ENCODE measurements around the gene DGLUCY. TPM values are rescaled to one million over a fixed set of nuclear protein-coding genes. Genes with fewer than 3 reads are reported as not detected.

Gene DGLUCY
- total and polyA plus RNA-seq, 2 of the 8 experiments (the other 6 are each of a cell fraction or from before 2014, with no cell fraction given) = 24.9 to 31.8 TPM

DNA sequence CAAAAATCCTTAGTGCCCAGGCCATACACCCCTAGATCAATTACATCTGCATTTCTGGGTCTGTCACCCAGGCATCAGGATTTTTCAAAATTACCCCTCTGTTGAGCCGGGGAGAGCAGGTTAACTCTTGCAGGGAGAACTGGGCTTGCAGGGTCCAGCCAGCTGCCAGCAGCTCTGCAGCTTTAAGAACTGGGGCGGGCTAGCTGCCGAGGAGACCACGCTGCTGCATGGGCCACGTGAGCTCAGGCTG, at the start of gene DGLUCY (continued):
- TF ChIP-seq RBBP5 (IDR thresholded peaks at IDR 0.05; ENCODE audit: borderline replicate concordance, low read depth, low read length) (no peak), USF2 (IDR thresholded peaks at IDR 0.05; ENCODE audit: low read length) (peak; percentile 79; the same call in 1 of the 2 replicates), POLR2AphosphoS5 (IDR thresholded peaks at IDR 0.05; ENCODE audit: low read depth, low read length) (peak; percentile 80), MAFK (IDR thresholded peaks at IDR 0.05; ENCODE audit: low read depth, low read length) (no peak), SIRT6 (IDR thresholded peaks at IDR 0.05; ENCODE audit: low read length) (no peak), RNF2 (IDR thresholded peaks at IDR 0.05; ENCODE audit: borderline replicate concordance, low read depth, low read length, missing control alignments, poor library complexity, severe bottlenecking) (no peak), SIN3A (conservative IDR thresholded peaks at IDR 0.05 in 1 of 2, IDR thresholded peaks at IDR 0.05 in 1 of 2; ENCODE audit: low read depth in 1 of 2, low read length in 2 of 2) (no peak), SP2 (IDR thresholded peaks at IDR 0.05; ENCODE audit: low read length) (no peak), CTBP2 (IDR thresholded peaks at IDR 0.05; ENCODE audit: borderline replicate concordance, insufficient read depth, insufficient read length, low read length) (no peak), PHF8 (conservative IDR thresholded peaks at IDR 0.05; ENCODE audit: low read depth, low read length) (no peak), JUND (IDR thresholded peaks at IDR 0.05; ENCODE audit: low read length) (no peak), RFX5 (IDR thresholded peaks at IDR 0.05; ENCODE audit: borderline replicate concordance, low read depth, low read length) (no peak), POLR2A (IDR thresholded peaks at IDR 0.05; ENCODE audit: control extremely low read depth in 1 of 2, low read depth in 2 of 2, low read length in 2 of 2) (no peak), CTCF (IDR thresholded peaks at IDR 0.05; ENCODE audit: control extremely low read depth in 1 of 3, insufficient read depth in 1 of 3, low read depth in 1 of 3, low read length in 3 of 3) (no peak), BRCA1 (IDR thresholded peaks at IDR 0.05; ENCODE audit: low read depth, low read length) (no peak), CHD1 (IDR thresholded peaks at IDR 0.05; ENCODE audit: low read depth, low read length) (no peak), RAD21 (IDR thresholded peaks at IDR 0.05 in 1 of 2, conservative IDR thresholded peaks at IDR 0.05 in 1 of 2; ENCODE audit: low read depth in 2 of 2, low read length in 2 of 2) (0 out of 4 replicates have a peak, but pooled peaks of 1 of the 2 experiments have one; percentile 5), GTF2F1 (IDR thresholded peaks at IDR 0.05; ENCODE audit: borderline replicate concordance, low read depth, low read length) (no peak), SIX5 (IDR thresholded peaks at IDR 0.05; ENCODE audit: low read depth, low read length) (no peak), FOSL1 (IDR thresholded peaks at IDR 0.05; ENCODE audit: insufficient read depth, low read depth, low read length) (no peak), E2F6 (IDR thresholded peaks at IDR 0.05) (peak; percentile 91), HDAC6 (IDR thresholded peaks at IDR 0.05; ENCODE audit: low read depth, low read length) (no peak)
